Jurkat, Clone E6-1 (cell line): ENCODE results near the gene KMT2A. TPM values are rescaled to one million over a fixed set of nuclear protein-coding genes. Genes with fewer than 3 reads are reported as not detected.
"Not testable (repeated sequence)": the region's sequence is repeated elsewhere in the genome, so short reads cannot be mapped to it uniquely, and the experiment has no call there.

ENCODE experiments used
- DNase-seq: peaks from one replicate; pipeline ENCODE4 v3.0.0-alpha.2; 2011; ENCODE audit warnings: low read depth, low spot score
- H3K4me3 ChIP-seq: 2 replicates; pipeline ENCODE4 v1.5.1; 2011; ENCODE audit warnings: mild to moderate bottlenecking, low read length, control low read depth, moderate library complexity
- polyA plus RNA-seq: library from polyadenylated mRNA; unstranded; fragments of >200 nt; gene quantifications from one replicate; pipeline ENCODE4 v1.2.1, GENCODE V29; 2012; ENCODE audit warnings: missing spikeins; ENCODE audit not compliant: insufficient read length, insufficient read depth

Gene KMT2A
- polyA plus RNA-seq, result 27.5 TPM

GRCh38 chr11:118435893-118436624, at the start of gene KMT2A:
Gene KMT2A, plus strand, starts transcription at chr11:118436492. Its CDS starts 21 bp downstream, at chr11:118436513.
- peak within 1 kb of the TSS; percentile 86 for H3K4me3 ChIP-seq
- DNase-seq, result peak; percentile 95

GRCh38 chr11:118396097-118396501, 40.2 kb upstream of the KMT2A start:
- DNase-seq, result peak; percentile 55
- no peak overlapping the region for H3K4me3 ChIP-seq

GRCh38 chr11:118397448-118397847, 38.8 kb upstream of the KMT2A start:
- DNase-seq, result no peak
- H3K4me3 ChIP-seq, result no peak overlapping the region

- peak; percentile 80 for DNase-seq
- no peak overlapping the region for H3K4me3 ChIP-seq
These were observed 37.3 kb upstream of the KMT2A start for GRCh38 chr11:118398791-118399559.

GRCh38 chr11:118401151-118401879, 35.0 kb upstream of the KMT2A start, which contains the start of gene ATP5MG:
Gene ATP5MG, plus strand, starts transcription at chr11:118401606. Its CDS starts 60 bp downstream, at chr11:118401666.
- H3K4me3 ChIP-seq, result peak within 1 kb of the TSS; percentile 97
- DNase-seq, result peak; percentile 92

- DNase-seq, result no peak
- H3K4me3 ChIP-seq, result peak overlapping the region; percentile 97
These were observed 34.3 kb upstream of the KMT2A start for GRCh38 chr11:118401880-118402590.

GRCh38 chr11:118402594-118402993, 33.7 kb upstream of the KMT2A start:
- not testable (repeated sequence) for DNase-seq
- H3K4me3 ChIP-seq, result peak overlapping the region; percentile 97

- H3K4me3 ChIP-seq, result no peak overlapping the region
- no peak for DNase-seq
These were observed 29.6 kb upstream of the KMT2A start for GRCh38 chr11:118406599-118407166.

GRCh38 chr11:118410055-118410745, 26.1 kb upstream of the KMT2A start:
- no peak for DNase-seq
- H3K4me3 ChIP-seq, result no peak overlapping the region

- no peak for DNase-seq
- H3K4me3 ChIP-seq, result no peak overlapping the region
These were observed 24.8 kb upstream of the KMT2A start for GRCh38 chr11:118411530-118411929.

- no peak overlapping the region for H3K4me3 ChIP-seq
- no peak for DNase-seq
These were observed 23.4 kb upstream of the KMT2A start for GRCh38 chr11:118412921-118413320.

- H3K4me3 ChIP-seq, result no peak overlapping the region
These were observed 21.1 kb upstream of the KMT2A start for GRCh38 chr11:118415062-118415738.

GRCh38 chr11:118415739-118416068, 20.6 kb upstream of the KMT2A start:
- DNase-seq, result no peak
- no peak overlapping the region for H3K4me3 ChIP-seq

More at GRCh38 chr11:118415062-118415738, 21.1 kb upstream of the KMT2A start:
- no peak for DNase-seq

- DNase-seq, H3K4me3 ChIP-seq: not testable (repeated sequence)
These were observed 19.4 kb upstream of the KMT2A start for GRCh38 chr11:118416900-118417299.

GRCh38 chr11:118417801-118418200, 18.5 kb upstream of the KMT2A start:
- DNase-seq, result no peak
- H3K4me3 ChIP-seq, result no peak overlapping the region

GRCh38 chr11:118418766-118419165, 17.5 kb upstream of the KMT2A start:
- H3K4me3 ChIP-seq, result no peak overlapping the region
- no peak for DNase-seq

- H3K4me3 ChIP-seq, result no peak overlapping the region
- no peak for DNase-seq
These were observed 8.6 kb upstream of the KMT2A start for GRCh38 chr11:118427707-118428106.

- no peak overlapping the region for H3K4me3 ChIP-seq
- DNase-seq, result no peak
These were observed 5.3 kb upstream of the KMT2A start for GRCh38 chr11:118430956-118431355.
